Endothelial cell of umbilical vein (primary cell): Measurements from ENCODE around the gene AGBL4.

Experiments
- EZH2 ChIP-seq: IDR thresholded peaks from 2 replicates; pipeline ENCODE4 v1.6.1; 2012; ENCODE audit warnings: borderline replicate concordance, low read depth, mild to moderate bottlenecking, moderate library complexity, low read length, inconsistent platforms; ENCODE audit not compliant: severe bottlenecking
- JUN ChIP-seq: IDR thresholded peaks from 2 replicates; pipeline ENCODE4 v1.6.1; 2011; ENCODE audit warnings: borderline replicate concordance, low read depth; ENCODE audit not compliant: insufficient read length, insufficient read depth
- POLR2A ChIP-seq: IDR thresholded peaks from 2 replicates; pipeline ENCODE4 v1.6.1; 2012; ENCODE audit warnings: low read depth, mild to moderate bottlenecking, control low read depth, low read length
- POLR2AphosphoS5 ChIP-seq: IDR thresholded peaks from 2 replicates; pipeline ENCODE4 v1.6.1; 2012; ENCODE audit warnings: low read depth, mild to moderate bottlenecking, control low read depth, low read length, moderate library complexity; ENCODE audit not compliant: insufficient read depth
- TF ChIP-seq, protein P1 (sequence below): IDR thresholded peaks from 2 replicates; pipeline ENCODE4 v1.6.1; 2011; ENCODE audit not compliant: insufficient read depth, insufficient read length
- TF ChIP-seq, protein P2 (sequence below), 2 donors: IDR thresholded peaks; 1 replicate in 1 of 2; 2 replicates in 1 of 2; pipeline ENCODE4 v1.5.1; 2011; ENCODE audit warnings: low read length in 2 of 2, mild to moderate bottlenecking in 2 of 2, moderate library complexity in 2 of 2, control low read depth in 1 of 2, inconsistent platforms in 1 of 2, low read depth in 1 of 2; ENCODE audit not compliant: insufficient read depth in 1 of 2; ENCODE audit errors: extremely low read depth in 1 of 2

GRCh38 chr1:48977273-48977672, 1046.5 kb downstream of the AGBL4 start:
- TF ChIP-seq POLR2A (no peak), EZH2 (no peak), POLR2AphosphoS5 (no peak), JUN (no peak)
- TF ChIP-seq, protein P1, sequence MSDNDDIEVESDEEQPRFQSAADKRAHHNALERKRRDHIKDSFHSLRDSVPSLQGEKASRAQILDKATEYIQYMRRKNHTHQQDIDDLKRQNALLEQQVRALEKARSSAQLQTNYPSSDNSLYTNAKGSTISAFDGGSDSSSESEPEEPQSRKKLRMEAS: no peak
- TF ChIP-seq, protein P2, sequence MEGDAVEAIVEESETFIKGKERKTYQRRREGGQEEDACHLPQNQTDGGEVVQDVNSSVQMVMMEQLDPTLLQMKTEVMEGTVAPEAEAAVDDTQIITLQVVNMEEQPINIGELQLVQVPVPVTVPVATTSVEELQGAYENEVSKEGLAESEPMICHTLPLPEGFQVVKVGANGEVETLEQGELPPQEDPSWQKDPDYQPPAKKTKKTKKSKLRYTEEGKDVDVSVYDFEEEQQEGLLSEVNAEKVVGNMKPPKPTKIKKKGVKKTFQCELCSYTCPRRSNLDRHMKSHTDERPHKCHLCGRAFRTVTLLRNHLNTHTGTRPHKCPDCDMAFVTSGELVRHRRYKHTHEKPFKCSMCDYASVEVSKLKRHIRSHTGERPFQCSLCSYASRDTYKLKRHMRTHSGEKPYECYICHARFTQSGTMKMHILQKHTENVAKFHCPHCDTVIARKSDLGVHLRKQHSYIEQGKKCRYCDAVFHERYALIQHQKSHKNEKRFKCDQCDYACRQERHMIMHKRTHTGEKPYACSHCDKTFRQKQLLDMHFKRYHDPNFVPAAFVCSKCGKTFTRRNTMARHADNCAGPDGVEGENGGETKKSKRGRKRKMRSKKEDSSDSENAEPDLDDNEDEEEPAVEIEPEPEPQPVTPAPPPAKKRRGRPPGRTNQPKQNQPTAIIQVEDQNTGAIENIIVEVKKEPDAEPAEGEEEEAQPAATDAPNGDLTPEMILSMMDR (IDR thresholded peaks at IDR 0.05; ENCODE audit: extremely low read depth in 1 of 2, insufficient read depth in 1 of 2, low read depth in 1 of 2, low read length in 2 of 2): no peak
